Parietal lobe (tissue), 2 donors: ENCODE measurements around the gene FUT1. TPM values are rescaled to one million over a fixed set of nuclear protein-coding genes. Genes with fewer than 3 reads are reported as not detected.

Experiments
- small RNA-seq: library from RNA; depleted of rRNA; stranded (forward); fragments of <200 nt; gene quantifications from one replicate; pipeline ENCODE3, GENCODE V24; 2014; ENCODE audit warnings: low replicate concordance
- total RNA-seq: library from RNA; depleted of rRNA; stranded (reverse); fragments of >200 nt; gene quantifications from one replicate; pipeline ENCODE4 v1.2.3, GENCODE V29; 2014

The FUT1 gene
- 0.31 TPM for total RNA-seq

DNA sequence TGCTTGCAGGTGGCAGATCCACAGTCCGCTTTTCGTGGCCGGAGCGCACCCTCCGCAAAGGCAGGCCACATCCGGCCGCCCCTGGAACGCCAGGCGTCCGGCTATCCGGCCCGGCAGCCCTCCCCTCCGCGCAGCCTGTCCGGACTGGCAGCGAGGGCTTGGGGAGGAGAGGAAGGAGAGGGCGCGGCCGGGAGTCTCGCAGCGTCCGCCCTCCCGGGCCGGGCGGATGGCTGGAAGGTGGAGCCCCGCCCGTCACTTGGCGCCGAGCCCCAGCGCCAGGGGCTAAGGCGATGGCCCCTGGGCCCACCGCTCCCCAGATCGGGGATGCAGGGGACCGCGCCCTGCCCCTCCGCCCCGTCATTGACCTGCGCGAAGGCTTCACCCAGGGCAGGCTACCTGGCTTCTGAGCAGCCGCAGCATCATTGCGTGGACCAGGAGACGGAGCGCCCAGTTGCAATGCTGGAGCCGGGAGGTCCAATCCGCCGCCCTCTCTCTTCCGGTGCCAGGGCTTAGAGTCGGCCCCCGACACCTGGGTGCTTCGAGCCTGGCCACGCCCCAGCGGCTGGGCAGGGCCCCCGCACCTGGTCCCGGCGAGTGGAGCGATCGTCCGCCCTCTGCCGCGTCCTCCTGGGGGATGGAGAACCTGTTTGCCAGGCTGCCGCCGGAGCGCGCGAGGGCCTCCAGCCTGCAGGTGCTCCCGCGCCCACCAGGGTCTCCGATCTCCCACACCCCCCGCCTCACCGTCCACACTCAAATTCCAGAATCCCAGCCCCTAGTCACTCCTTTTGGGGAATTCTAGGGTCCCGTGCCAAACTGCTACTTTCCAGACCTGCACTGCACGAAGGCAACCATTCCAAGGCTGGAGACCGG lies at the start of gene FUT1:
FUT1 (minus strand) TSS at position 146 of the 870 bp plus-strand sequence. CDS start 1,360 bp downstream, outside the sequence.

DNA sequence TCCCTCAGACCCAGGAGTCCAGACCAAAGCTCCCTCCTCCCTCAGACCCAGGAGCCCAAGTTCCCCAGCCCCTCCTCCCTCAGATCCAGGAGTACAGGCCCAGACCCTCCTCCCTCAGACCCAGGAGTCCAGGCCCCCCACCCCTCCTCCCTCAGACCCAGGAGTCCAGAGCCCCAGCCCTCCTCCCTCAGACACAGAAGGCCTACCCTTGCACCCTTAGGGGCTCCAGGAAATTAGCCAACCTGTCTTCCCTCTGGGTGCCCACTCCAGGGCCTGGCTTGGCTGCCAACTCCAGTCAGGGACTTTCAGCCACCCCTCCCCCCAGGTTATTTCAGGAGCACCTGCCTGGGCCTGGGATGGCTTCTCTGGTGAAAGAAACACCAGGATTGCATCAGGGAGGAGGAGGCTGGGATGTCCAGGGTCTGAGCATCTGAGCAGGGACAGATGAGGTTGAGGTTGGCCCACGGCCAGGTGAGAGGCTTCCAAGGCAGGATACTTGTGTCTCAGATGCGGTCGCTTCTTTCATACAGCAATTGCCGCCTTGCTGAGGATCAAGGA lies 2.7 kb upstream of the FUT1 start, which contains the start of gene FGF21:
FGF21 (plus strand) TSS at position 441 of the 558 bp plus-strand sequence. CDS start 713 bp downstream, outside the sequence.

DNA sequence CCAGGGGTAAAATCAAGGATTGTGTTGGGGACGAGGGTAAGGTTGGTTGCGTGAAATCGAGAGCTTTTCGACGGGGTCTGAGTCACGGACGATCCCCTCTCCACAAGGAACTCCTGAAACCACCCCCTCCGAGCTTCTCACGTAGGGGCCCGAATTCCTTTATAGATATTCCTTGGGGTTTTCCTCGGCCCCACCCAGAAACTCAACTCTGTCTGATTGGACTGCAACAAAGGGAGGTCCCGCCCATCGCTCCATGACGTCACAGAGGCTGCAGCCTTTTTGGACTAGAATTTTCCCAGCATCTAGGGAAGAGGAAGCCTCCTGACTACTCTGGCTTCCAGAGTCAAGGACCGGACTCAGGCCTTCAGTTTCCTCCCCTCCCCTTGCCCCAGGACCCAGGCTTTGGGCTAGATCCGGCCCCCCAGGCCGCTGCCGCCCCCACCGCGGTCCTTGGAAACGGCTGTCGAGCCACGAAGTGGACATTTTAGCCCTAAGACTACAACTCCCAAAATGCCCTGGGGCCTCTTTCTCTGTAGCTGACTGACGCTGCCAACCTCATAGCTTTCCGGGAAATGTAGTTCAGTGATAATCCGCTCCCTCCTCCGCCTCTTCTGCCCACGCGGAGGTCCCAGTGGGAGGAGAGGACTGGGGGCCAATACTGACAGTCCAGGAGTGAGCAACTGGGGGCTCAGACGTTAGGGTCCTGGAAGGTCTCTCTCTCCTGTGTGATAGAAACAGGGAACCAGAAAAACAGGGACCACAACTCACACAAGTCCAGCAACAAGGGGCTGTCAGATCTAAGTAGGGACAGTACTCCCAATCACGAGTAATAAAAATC lies 5.5 kb downstream of the FUT1 start, which contains the start of gene IZUMO1:
IZUMO1 (minus strand) TSS at position 172 of the 838 bp plus-strand sequence. CDS start 1,050 bp downstream, outside the sequence.

DNA sequence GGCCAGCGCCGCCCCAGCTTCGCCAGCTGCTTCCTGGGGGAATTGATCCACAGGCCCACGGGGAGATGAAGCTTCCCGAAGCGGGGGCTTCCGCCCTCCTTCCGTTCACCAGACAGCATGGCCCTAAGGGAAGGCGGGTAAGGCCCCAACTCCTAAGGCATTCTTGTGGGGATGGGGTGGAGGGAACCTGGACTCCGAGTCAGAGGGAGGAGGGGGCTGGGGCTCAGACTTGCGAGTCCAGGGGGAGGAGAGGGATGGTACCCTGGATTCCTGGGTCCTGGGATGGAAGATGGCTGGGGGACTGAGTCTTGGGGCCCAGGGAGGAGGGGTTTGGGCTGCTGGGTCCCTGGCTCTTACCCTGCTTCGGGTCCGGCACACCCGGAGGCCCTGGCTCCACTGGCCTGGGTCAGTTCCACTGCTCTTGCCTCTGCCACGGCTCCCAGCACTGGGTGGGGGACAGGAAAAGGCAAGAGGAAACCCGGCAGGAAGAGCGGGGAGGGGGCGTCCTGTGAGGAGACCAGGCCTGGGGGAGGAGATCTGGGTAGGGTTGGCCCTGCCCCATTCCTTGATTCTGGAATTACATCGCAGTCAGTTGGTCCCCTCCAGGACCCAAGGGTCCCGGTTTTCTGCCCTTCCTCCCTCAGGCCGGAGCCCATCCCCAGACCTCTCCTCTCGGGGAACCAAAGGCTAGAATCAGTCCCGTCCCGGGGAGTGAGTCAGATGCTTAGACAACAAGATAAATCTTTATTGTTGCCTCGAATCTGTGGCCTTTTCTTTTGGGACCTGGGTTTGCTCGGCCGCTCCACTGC lies 12.1 kb downstream of the FUT1 start, which contains the start of gene RASIP1:
RASIP1 (minus strand) TSS at position 447 of the 809 bp plus-strand sequence; CDS start at position 119, 328 bp downstream.

DNA sequence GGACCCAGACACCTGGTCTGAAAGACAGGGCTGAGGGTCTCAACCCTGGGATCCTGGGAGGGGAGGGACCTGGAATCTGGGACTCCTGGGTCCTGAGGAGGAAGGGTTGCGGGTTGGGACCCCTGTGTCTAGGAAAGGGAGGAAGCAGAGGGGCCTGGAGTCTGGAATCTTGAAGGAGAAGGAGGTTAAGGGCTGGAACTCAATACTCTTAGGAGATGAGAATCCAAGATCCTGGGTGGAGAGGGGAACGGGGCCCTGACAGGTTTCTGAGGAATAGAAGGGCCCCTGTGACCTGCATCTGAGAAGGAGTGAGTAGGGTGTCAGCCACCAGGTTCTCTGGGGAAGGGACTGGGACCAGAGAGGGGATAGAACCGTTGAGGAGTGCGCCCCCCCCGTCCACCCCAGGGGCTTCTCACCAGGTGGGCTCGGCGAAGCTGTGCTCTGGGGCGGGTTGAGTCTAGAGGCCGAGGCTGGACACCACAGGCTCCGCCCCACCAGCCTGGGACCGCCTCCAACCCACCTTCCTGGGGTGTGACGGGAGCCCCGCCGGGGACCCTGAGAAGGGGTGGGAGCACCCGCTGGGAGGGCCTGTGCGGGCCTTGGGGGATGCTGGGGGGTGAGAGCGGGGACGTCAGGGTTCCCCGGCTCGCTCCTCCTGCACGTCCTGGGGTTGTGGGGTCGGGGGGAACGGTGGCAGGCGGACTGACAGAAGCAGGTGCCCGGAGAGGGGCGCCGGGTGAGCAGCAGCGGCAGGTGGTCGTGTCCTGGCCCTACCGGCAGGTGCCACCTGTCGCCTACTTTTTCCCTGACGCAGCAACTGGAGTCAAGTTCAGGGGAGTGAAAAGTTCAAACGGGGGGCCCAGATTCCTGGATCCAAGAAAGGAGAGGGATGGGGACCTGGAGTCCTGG lies 32.9 kb downstream of the FUT1 start, which contains the start of gene MAMSTR:
MAMSTR (minus strand) TSS at position 463 of the 909 bp plus-strand sequence. CDS start 694 bp downstream, outside the sequence.

Small RNAs within 50 kb of the gene (small RNA-seq; reads per million reads assigned to genes)
- gene RNU6-317P: not detected

Other genes with a start within 250 kb of the FUT1 start
- 16.6 TPM for gene LMTK3, start 240.8 kb downstream of the FUT1 start, total RNA-seq
- gene SULT2B1, start 200.5 kb downstream of the FUT1 start, total RNA-seq: not detected
- not detected for gene SPACA4, start 145.9 kb downstream of the FUT1 start, total RNA-seq
- not detected for gene FAM83E, start 137.6 kb downstream of the FUT1 start, total RNA-seq
- gene RPL18, start 133.5 kb downstream of the FUT1 start, total RNA-seq: 1,067 TPM
- gene SPHK2, start 133.1 kb downstream of the FUT1 start, total RNA-seq: 11.9 TPM
- gene DBP, start 115.3 kb downstream of the FUT1 start, total RNA-seq: 4.1 TPM
- gene CA11, start 106.5 kb downstream of the FUT1 start, total RNA-seq: 7.8 TPM
- gene NTN5, start 79.6 kb downstream of the FUT1 start, total RNA-seq: not detected
- not detected for gene FUT2, start 56.7 kb downstream of the FUT1 start, total RNA-seq
- gene MAMSTR, start 32.9 kb downstream of the FUT1 start, total RNA-seq: 1.3 TPM
- gene RASIP1, start 12.0 kb downstream of the FUT1 start, total RNA-seq: 7.5 TPM
- not detected for gene IZUMO1, start 5.7 kb downstream of the FUT1 start, total RNA-seq
- not detected for gene FGF21, start 2.9 kb upstream of the FUT1 start, total RNA-seq
- gene BCAT2, start 58.4 kb upstream of the FUT1 start, total RNA-seq: 14.4 TPM
- gene HSD17B14, start 83.8 kb upstream of the FUT1 start, total RNA-seq: 1.3 TPM
- gene PLEKHA4, start 116.0 kb upstream of the FUT1 start, total RNA-seq: not detected
- 31.6 TPM for gene PPP1R15A, start 119.8 kb upstream of the FUT1 start, total RNA-seq
- gene TULP2, start 146.1 kb upstream of the FUT1 start, total RNA-seq: not detected
- gene NUCB1, start 147.7 kb upstream of the FUT1 start, total RNA-seq: 46.6 TPM
- not detected for gene DHDH, start 181.1 kb upstream of the FUT1 start, total RNA-seq
- 7.8 TPM for gene BAX, start 202.2 kb upstream of the FUT1 start, total RNA-seq
- 551 TPM for gene FTL, start 212.7 kb upstream of the FUT1 start, total RNA-seq
- gene GYS1, start 240.7 kb upstream of the FUT1 start, total RNA-seq: 27.5 TPM
- 92.6 TPM for gene RUVBL2, start 241.2 kb upstream of the FUT1 start, total RNA-seq